ENCODE measurements around the gene FABP1.

FABP1 gene

DNA sequence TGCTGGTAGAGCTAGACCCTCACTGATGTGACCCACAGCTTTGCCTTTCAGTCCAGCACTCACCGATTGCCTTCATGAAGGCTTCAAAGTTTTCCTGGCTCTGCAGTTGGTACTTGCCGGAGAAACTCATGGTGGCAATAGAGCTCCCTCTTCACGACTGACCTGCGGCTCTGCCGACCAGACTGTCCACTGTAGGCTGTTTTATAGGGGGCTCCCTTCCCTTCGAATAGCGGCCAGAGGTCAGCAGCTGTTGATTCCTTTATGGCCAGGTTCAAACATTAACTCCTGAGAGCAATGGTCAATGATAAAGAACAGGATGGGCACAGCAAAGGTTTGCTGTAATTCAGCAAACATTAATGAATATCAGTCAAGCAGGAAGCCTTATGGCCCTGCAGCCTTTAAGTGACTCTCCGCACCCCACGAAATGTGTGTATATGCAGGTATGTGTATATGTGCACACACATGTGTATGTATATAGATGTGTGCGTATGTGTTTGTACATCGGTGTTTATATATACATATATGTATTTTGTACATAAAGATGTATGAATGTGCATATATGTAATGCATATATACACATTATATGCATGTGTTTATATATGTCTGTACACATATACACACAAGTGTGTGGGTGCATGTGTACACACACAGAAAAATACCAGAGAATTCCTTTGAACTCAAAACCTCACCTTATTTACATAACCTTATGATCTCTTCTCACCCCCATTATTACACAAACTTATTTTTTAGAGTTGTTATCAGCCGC is at the start of gene FABP1:
Gene FABP1 (minus strand): TSS at position 175 of the 766 bp plus-strand sequence. CDS start 45 bp downstream, at position 130.
- DNase-seq, result no peak

DNA sequence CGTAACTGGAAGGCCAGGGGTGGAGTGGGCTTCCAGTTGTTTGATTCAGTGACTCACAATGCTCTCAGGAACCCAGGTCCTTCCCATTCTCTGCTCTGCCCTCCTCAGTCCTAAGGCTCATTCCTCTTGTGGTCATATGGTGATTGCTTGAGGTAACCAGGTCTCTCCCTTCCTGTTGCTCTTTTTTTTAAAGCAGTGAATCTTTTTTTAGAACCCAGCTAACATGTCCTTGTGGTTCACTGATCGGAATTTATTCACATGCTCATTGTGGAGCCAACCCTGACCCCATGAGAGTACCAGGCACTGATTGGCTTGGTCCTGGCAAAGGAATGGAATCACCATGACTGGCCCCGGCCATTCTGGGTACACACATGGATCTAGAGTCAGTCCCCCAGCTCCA is 49.7 kb upstream of the FABP1 start:
- no peak for DNase-seq

DNA sequence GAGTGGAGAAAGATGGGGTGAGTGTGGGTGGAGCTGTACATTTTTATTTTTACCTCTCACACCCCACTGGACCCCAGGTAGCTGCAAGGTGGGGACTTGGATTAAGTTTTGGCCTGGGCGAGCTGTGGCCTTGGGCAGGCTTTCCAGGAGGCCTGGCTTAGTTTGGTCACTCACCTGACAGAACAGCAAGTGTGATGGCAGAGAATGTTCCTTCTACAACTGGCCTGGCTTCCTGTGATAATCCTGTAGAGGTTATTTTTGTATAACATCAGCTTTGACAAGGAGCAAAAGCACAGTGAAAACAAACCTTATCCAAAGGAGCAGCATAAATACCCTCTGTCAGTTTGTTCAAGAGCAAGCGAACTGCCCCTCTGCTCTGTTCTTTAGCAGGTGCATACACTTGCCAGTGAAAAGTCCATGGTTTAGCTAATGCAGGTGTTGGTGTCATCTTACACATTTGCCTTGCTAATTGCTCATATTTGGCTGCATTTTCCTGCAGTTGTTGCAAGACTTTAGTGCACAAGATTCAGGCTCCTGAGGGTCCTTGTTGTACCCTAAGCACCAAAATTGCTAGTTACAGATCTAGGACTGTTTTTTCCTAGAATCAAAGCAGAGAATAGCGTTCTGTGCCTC is 48.6 kb upstream of the FABP1 start:
- DNase-seq, result no peak

DNA sequence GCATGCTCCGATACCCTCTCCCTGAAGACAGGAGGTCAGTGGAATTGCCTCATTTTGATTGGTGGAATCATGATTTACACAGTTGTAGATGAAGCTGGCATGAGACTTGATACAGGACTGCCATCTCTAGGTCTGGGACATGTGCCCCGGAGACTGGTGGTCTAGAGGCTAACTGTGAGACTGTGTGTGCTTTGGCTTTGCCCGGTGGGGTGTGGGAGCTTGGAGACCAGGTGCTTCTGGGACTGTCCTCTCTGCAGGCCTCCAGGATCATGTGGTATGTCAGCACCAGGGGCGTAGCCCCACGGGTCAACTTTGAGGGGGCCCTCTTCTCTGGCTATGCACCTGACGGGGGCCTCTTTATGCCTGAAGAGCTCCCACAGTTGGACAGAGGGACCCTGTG is 45.0 kb upstream of the FABP1 start:
- DNase-seq, result no peak

DNA sequence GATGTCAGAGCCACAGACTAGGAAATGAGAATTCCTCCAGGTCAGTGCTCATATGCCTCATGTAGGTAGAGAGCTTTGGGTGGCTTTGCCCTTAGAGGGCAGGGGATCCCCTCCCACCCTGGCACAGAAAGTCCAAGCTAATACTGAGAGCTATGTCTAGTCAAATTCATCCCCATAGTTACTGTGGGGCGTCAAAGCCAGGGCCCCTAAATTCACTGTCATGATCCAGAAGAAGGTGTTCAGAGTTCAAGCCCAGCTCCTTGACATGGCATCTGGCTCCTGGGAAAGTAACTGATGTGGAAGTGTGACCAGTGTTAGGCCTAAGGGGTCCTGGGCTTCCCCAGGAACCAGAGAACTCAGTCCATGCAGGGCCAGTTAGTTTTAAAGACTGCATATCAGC is 44.1 kb upstream of the FABP1 start:
- no peak for DNase-seq

- no peak for DNase-seq
Observed at GRCh38 chr2:88170472-88170892, 42.6 kb upstream of the FABP1 start.

- no peak for DNase-seq
Observed at GRCh38 chr2:88168386-88168785, 40.5 kb upstream of the FABP1 start.

GRCh38 chr2:88167740-88168139 is 39.9 kb upstream of the FABP1 start:
- no peak for DNase-seq

- DNase-seq, result no peak
Observed at GRCh38 chr2:88165332-88166003, 37.6 kb upstream of the FABP1 start.

- no peak for DNase-seq
Observed at GRCh38 chr2:88161446-88162244, 33.8 kb upstream of the FABP1 start.

GRCh38 chr2:88160517-88160916 is 32.7 kb upstream of the FABP1 start:
- no peak for DNase-seq

DNA sequence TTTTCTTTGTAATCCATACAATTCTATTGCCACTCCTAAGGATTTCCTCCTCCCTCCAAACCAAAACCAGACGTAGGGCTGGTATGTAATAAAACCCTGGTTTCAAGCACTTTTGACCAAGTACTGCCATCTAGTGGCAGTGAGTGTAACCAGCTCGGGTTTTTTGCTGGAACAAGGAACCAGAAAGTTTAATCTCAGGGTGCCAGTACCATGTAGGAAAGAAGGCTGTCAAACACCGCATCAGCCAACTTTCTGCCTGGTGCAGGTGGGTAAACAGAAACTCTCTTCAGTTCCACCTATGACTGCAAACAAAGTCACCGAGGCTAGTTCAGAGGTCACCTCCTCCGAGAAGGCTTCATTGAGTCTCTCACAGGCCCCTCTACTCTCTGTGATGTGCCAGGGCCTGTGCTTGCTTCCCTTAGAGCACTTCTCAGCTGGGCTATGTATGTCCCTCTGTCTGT is 32.1 kb upstream of the FABP1 start:
- DNase-seq, result peak; percentile 29

DNA sequence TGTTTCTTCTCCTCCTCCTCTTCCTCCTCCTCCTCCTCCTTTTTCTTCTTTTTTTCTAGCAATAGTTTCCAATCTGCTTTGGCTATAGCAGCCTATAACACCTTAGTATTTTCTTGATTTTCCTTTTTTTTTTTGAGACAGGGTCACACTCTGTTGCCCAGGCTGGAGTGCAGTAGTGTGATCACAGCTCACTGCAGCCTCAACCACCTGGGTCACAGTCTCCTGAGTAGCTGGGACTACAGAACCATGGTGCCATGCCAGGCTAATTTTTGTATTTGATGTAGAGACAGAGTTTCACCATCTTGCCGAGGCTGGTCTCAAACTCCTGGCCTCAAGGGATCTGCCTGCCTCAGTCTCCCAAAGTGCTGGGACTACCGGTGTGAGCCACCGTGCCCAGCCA is 31.6 kb upstream of the FABP1 start:
- no peak for DNase-seq

DNA sequence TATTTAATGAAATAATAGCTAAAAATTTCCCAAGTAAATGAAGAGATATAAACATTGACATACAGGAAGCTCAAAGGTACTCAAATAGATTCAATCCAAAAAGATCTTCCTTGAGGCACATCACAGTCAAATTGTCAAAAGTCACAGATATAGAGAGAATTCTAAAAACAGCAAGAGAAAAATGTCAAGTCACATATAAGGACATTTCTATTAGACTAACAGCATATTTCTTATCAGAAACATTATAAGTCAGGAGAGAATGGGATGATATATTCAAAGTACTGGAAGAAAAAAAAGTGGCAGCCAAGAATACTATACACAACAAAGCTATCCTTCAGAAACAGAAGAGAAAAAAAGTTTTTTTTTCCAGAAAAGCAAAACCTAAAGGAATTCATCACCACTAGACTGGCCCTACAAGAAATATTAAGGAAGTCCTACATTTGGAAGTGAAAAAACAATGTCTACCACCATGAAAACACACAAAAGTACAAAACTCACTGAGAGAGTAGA is 21.1 kb upstream of the FABP1 start:
- no peak for DNase-seq

GRCh38 chr2:88147145-88147544 is 19.3 kb upstream of the FABP1 start:
- DNase-seq, result no peak

DNA sequence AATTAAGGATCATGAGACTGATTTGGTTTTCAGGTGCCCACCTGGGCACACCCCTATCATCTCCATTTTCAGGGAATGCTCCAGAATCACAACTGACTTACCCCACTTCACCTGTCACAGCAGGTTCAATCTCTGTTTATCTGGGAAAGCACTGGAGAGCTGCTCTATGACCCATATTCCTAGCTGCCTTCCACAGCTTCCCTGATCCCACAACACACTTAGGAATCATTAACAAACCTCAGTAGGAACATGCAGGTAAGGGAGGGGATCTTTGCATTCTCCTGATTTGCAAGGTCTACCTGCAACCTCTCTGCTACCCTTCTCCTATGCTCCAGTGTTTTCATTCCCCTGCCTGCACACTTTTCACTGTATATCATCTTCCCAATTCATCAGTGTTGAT is 18.7 kb upstream of the FABP1 start:
- DNase-seq, result no peak

DNA sequence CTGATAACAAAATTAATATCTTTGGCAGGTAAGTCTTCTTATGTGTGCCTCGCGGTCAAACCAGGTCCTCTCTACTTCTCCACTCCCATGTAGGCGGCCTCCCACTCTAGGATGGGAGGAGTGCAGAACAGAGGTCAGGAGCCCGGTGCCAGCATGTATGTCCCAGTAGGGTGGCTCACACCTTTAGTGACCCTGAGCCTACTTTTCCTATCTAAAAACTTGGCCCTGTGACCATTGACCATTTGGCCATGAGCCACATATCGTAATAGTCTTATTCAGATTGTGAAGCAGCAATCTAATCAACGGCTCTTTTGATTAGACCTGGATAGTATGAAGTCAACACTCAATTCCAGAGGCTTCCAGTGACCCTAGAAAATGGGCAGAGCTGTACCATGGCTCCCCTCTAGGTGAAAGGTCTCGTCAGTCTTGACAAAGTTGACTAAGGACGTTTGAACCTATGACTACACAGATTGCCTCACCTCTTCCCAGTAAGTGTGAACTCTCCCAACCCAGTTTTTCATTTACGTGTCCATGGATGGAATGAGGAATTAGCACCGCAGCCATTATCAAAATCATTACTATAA is 17.1 kb upstream of the FABP1 start:
- no peak for DNase-seq

DNA sequence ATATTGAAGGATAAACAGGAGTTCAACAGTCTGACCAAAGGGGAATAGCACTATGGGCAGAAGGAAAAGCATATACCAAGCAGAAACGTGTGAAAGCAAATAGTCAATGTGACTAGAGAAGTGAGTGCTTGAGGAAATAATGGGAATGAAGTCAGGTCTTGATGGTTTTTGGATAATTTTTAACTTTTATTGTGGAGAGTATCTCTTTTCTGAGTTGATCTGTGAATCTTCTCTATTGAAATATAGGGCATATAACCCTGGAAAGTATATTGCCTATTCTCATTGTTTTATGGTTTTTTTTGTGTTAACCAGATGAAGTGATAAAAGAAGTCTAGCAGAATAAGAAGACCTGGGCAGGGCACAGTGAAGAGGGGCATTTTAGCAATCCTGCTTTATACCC is 16.4 kb upstream of the FABP1 start:
- DNase-seq, result no peak

DNA sequence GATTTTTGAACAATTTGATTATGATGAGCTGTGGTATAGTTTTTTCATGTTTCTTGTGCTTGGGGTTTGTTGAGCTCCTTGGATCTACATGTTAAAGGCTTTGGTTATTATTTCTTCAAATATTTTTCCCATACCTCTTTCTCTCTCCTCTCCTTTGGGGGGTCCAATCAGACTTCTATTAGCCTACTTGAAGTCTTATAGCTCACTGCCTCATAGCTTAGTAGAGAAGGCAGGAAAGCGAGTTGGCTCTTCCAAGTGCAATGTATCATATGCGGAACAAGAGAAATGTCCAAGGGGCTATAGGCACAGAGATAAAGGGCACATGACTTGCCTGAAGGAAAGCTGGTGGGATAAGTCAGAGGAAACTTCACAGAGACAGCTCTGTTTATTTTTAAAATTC is 14.1 kb upstream of the FABP1 start:
- no peak for DNase-seq

- no peak for DNase-seq
Observed at GRCh38 chr2:88139804-88140203, 11.9 kb upstream of the FABP1 start.

- DNase-seq, result no peak
Observed at GRCh38 chr2:88139203-88139702, 11.4 kb upstream of the FABP1 start.

- DNase-seq, result no peak
Observed at GRCh38 chr2:88137833-88138232, 10.0 kb upstream of the FABP1 start.

All from amniotic stem cell (primary cell).